Ecto neural progenitor cell (in vitro differentiated cells): Measurements from ENCODE around the gene PLEKHF1.
A peak's percentile ranks its signal among the peaks of the same experiment; 100 is the strongest.

Experiments used
- DNase-seq: peaks from one replicate; pipeline ENCODE4 v3.0.0-alpha.2; 2018; ENCODE audit warnings: low spot score

PLEKHF1 gene

DNA sequence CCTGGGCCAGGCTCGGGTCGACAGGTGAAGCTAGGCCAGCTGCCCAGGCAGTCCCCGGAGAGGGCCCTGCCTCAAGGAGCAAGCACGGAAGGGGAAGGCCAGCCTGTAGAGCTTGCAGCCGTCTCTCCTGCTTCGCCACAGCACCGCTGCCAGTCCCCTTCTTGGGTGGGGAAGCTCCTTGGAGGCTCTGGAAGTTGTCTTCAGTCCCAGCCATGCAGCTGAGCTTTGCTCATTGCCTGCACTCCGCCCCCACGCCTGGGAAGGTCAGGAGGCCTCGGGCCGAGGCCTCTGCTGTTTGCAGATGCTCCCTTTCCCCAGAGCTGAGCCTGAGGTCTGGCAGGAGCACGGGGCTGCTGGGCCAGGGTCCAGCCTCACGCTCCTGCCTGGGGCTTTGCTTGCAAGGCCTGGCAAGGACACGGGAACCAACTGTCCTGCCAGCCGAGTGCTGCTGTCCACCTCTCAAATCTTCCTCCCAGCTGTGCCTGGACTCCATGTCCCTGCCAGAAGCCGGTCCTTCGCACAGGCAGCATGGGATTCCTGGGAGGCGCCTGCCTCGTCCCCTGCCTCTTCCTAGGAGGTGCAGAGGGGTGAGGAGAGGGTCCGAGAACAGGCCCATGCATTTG is 13.3 kb downstream of the PLEKHF1 start:
- peak; percentile 50 for DNase-seq

DNA sequence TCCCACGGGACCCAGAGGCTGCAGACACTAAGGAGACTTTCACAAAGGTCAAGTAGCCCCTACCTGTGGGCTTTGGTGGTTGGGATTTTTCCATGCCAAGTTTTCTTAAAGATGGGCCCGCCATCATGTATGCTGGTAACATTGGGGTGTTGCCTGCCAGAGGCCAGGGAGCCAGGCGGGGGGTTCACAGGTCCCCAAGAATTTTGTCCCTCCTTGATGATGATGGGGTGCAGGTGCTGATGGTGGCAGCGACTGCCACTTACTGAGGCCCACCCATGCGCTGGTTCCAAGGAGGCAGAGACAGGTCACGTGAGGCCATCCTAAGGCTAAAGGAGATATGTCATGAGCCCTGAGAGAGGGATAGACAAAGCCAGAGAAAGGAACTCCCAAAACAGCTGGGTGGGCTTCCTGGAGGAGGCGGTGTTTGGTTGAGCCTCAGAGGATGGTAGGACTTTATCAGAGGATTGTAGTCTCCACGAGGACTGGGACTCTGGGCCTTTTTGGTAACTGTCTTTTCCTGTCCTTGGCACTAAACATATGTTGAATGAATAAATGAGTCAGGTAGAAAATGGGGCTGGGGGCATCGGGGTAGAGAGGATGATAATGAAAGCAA is 14.4 kb downstream of the PLEKHF1 start:
- no peak for DNase-seq

- no peak for DNase-seq
These were observed 15.2 kb downstream of the PLEKHF1 start for GRCh38 chr19:29680447-29680846.

GRCh38 chr19:29680937-29681336 is 15.7 kb downstream of the PLEKHF1 start:
- DNase-seq = no peak

GRCh38 chr19:29681422-29682235 is 16.4 kb downstream of the PLEKHF1 start:
- no peak for DNase-seq

DNA sequence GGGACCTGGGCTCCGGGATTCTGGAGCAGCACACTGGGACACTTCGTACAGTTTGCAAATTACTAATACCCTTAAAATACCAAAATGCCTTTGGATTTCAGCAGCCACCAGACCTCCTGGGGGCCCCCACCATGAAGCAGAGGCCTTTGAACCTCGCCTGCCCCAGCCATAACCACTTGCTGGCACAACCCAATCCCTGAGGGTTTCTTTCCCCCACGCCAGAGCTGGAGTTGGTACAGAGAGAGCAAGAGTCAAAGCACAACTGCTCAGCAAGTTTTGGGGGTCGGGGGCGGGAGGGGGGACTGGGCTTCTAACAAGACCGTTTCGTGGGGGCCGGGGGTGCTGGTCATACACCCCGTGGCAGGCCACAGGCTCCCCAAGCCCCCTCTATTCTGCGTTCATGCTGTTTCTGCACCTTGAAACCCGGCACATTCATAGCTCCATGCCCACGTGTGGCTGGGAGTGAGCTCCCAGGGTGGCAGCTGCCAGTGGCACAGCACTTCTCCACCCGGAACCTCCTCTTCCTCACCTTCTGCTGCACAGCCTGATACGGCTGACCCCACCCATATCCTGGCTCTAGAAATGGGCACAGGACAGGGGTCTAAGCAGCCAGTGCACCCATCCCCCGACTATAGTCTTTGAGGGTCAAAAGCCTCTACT is 17.1 kb downstream of the PLEKHF1 start:
- no peak for DNase-seq

GRCh38 chr19:29683009-29683408 is 17.7 kb downstream of the PLEKHF1 start:
- no peak for DNase-seq

DNA sequence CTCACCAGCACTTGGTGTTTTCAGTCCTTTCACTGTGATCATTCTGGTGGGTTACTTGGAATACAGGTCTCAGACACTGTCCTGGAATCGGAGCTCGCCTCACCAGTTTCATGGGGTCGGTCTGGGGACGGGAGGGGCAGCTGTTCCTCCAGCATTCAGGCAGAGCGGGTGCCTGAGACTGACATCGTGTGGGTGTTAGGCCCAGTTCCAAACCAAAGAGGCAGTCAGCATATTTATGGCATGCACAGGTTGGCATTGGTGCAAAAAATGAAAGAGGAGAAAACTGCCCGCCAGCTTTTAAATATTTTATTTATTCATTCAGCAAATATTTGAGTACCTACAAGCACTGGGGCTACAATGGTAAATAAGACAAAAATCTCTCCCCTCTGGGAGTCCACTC is 20.1 kb downstream of the PLEKHF1 start:
- no peak for DNase-seq

DNA sequence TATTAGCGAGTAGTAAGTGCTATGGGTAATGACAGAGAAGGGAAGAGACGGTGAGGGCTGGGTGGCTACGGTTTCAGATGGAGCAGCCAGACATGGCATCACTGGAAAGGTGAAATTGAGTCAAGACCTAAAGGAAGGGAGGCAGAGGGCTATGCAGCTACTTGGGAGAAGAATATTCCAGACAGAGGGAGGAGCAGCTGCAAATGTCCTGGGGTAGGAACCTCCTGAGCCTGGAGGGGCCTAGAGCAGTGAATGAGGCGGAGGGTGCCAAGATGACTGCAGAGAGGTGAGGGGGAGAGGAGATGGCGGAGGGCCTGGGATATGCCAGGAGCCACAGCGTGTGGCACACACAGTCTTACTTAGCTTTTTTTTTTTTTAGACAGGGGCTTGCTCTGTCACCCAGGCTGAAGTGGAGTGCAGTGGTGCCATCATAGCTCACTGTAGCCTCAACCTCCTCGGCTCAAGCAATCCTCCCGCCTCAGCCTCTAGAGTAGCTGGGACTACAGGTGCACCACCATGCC is 21.1 kb downstream of the PLEKHF1 start:
- no peak for DNase-seq

GRCh38 chr19:29687244-29687896 is 22.1 kb downstream of the PLEKHF1 start:
- DNase-seq = no peak

GRCh38 chr19:29687897-29688728 is 22.9 kb downstream of the PLEKHF1 start:
- DNase-seq = no peak

DNA sequence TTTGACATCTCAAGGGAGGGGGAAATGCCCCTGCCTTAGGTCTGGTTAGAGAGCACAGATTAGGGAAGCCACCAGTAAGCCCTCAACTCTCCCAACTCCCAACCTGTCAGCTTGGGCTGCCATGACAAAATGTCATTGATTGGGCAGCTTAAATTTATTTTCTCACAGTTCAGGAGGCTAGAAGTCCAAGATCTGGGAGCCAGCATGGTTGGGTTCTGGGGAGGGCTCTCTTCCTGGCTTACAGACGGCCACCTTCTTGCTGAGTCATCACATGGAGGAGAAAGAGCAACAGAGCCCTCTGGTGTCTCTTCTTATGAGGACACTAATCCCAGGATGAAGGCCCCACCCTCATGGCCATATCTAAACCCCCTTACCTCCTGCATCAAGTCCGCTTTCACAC is 25.6 kb downstream of the PLEKHF1 start:
- DNase-seq = no peak

DNA sequence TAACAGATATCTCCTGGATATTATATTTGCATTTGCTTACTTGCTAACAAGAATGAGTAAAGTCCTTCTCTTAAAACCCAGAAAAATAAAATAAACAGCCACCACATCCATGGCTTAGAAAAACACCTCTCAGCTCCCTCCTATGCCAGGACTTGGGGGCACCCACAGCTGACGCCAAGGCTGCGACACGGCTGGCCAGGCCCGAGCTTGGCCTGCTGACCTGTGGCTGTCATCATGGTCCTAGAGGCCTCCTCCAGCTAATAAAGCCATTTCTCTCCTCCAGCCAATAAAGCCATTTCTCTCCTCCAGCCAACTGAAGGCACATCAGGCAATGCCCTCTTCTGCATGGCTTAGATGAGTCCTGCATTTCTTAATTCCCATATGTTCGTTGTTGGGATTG is 28.9 kb downstream of the PLEKHF1 start:
- no peak for DNase-seq

GRCh38 chr19:29694669-29695627 is 29.7 kb downstream of the PLEKHF1 start:
- peak; percentile 86 for DNase-seq

GRCh38 chr19:29695765-29696564 is 30.7 kb downstream of the PLEKHF1 start:
- DNase-seq = no peak

DNA sequence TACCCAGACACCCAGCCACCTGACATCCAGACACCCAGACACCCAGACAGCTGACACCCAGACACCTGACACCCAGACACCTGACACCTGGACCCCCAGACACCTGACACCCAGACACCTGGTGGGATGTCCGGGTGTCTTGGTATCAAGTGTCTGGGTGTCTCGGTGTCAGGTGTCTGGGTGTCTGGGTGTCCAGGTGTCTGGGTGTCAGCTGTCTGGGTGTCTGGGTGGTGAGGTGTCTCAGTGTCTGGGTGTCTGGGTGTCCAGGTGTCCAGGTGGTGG is 31.2 kb downstream of the PLEKHF1 start:
- no peak for DNase-seq

DNA sequence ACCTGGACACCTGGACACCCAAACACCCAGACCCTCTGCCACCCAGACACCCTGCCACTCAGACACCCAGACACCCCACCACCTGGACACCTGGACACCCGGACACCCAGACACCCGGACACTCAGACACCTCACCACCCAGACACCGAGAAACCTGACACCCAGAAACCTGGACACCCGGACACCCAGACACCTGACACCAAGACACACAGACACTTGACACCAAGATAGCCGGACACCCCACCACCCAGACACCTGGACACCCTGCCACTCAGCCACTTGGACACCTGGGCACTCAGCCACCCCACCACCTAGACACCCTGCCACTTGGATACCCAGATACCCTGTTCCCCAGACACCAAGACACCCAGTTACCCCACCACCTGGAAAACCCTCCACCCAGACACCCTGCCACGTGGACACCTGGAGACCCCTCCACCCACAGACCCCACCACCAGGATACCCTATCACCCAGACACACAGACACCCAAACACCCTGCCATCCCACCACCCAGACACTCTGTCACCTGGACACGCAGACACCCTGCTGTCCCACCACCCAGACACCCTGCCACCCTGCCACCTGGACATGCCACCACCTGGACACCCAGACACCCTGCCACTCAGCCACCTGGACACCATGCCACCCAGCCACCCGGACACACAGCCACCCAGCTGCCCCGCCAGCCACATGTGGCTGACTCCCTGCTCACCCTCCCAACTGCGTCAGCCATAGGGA is 32.4 kb downstream of the PLEKHF1 start:
- no peak for DNase-seq

- DNase-seq = no peak
These were observed 34.6 kb downstream of the PLEKHF1 start for GRCh38 chr19:29699861-29700260.

GRCh38 chr19:29700498-29700897 is 35.2 kb downstream of the PLEKHF1 start:
- no peak for DNase-seq
